Vagina (tissue), 2 donors: Measurements from ENCODE around the gene MACO1.

Source experiments
- POLR2A ChIP-seq, 2 donors: fragments of 450-650 bp; IDR thresholded peaks; one replicate each; pipeline ENCODE4 v1.6.1; 2017; ENCODE audit warnings: antibody characterized with exemption in 2 of 2, mild to moderate bottlenecking in 2 of 2, moderate library complexity in 2 of 2
- TF ChIP-seq, protein P1 (sequence below), 3 experiments: fragments of 450-650 bp in 2 of 3; fragments of 200-600 bp in 1 of 3; sonication (generic) in 1 of 3; IDR thresholded peaks; one replicate each; pipeline ENCODE4 v1.5.1; 2017 to 2019; ENCODE audit warnings: antibody characterized with exemption in 3 of 3, mild to moderate bottlenecking in 2 of 3, moderate library complexity in 2 of 3

DNA sequence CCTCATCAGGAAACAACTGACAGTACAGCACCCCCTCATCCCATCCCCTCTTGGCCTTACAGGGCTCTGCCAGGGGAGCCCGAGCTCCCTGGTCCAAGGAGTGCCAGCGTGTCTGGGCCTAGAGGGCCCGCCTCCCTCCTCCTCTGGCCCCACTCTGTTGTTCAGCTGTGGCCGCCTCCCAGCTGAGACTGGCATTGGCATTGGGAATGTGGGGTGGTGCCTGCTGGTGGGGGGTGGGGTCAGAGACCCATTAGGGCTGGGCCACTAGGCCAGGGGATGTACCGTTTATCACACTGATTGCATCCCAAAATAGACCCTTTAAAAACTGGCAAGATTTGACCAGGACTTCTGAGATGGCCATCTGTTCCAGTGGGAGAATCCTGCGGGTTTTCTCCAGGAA lies 114.1 kb downstream of the MACO1 start:
- TF ChIP-seq POLR2A (IDR thresholded peaks at IDR 0.05): no peak
- TF ChIP-seq, protein P1, sequence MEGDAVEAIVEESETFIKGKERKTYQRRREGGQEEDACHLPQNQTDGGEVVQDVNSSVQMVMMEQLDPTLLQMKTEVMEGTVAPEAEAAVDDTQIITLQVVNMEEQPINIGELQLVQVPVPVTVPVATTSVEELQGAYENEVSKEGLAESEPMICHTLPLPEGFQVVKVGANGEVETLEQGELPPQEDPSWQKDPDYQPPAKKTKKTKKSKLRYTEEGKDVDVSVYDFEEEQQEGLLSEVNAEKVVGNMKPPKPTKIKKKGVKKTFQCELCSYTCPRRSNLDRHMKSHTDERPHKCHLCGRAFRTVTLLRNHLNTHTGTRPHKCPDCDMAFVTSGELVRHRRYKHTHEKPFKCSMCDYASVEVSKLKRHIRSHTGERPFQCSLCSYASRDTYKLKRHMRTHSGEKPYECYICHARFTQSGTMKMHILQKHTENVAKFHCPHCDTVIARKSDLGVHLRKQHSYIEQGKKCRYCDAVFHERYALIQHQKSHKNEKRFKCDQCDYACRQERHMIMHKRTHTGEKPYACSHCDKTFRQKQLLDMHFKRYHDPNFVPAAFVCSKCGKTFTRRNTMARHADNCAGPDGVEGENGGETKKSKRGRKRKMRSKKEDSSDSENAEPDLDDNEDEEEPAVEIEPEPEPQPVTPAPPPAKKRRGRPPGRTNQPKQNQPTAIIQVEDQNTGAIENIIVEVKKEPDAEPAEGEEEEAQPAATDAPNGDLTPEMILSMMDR (IDR thresholded peaks at IDR 0.05): no peak
